ENCODE data around the gene LRFN3.

- no peak for TF ChIP-seq POLR2A (IDR thresholded peaks at IDR 0.05)
- TF ChIP-seq CTCF (IDR thresholded peaks at IDR 0.05), result no peak
Measured at GRCh38 chr19:35942235-35942634, 6.1 kb downstream of the LRFN3 start.

Measured in testis (tissue), 2 donors.